OCI-LY3 (cell line): ENCODE data around the gene NUBPL.

Experiments
- EZH2phosphoT487 ChIP-seq: fragments of 200-600 bp; shearing (Covaris generic); IDR thresholded peaks from 2 replicates; pipeline ENCODE4 v1.6.1; 2018; ENCODE audit warnings: antibody characterized with exemption, mixed run types, low read depth
- TF ChIP-seq, protein P1 (sequence below): fragments of 200-600, 300-600 bp; sonication (generic); IDR thresholded peaks from 2 replicates; pipeline ENCODE4 v1.5.1; 2014; ENCODE audit warnings: antibody characterized with exemption, low read length, low read depth

- TF ChIP-seq, protein P1, sequence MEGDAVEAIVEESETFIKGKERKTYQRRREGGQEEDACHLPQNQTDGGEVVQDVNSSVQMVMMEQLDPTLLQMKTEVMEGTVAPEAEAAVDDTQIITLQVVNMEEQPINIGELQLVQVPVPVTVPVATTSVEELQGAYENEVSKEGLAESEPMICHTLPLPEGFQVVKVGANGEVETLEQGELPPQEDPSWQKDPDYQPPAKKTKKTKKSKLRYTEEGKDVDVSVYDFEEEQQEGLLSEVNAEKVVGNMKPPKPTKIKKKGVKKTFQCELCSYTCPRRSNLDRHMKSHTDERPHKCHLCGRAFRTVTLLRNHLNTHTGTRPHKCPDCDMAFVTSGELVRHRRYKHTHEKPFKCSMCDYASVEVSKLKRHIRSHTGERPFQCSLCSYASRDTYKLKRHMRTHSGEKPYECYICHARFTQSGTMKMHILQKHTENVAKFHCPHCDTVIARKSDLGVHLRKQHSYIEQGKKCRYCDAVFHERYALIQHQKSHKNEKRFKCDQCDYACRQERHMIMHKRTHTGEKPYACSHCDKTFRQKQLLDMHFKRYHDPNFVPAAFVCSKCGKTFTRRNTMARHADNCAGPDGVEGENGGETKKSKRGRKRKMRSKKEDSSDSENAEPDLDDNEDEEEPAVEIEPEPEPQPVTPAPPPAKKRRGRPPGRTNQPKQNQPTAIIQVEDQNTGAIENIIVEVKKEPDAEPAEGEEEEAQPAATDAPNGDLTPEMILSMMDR = no peak
- TF ChIP-seq EZH2phosphoT487 = no peak
Measured at GRCh38 chr14:31758941-31759340, 197.7 kb downstream of the NUBPL start.
